Pancreas (tissue), 10 donors: ENCODE measurements around the gene MAMDC2. TPM values are rescaled to one million over a fixed set of nuclear protein-coding genes. Genes with fewer than 3 reads are reported as not detected.

Experiments used
- ATAC-seq, 4 donors: fragments of 200-7000 bp; cut with Tn5 transposase; one replicate each; pipeline versions ENCODE4 v1.8.0 to v1.9.1; 2020; ENCODE audit warnings: mild to moderate bottlenecking in 4 of 4, moderate library complexity in 4 of 4
- DNase-seq, 6 donors: peaks; one replicate each; pipeline ENCODE4 v3.0.0-alpha.2; 2020
- FAIRE-seq: peaks from 2 replicates; lab custom pipeline; 2012; peaks lifted over from hg19 to GRCh38; lab: Jason Lieb, UNC
- H3K27ac ChIP-seq, 4 donors: fragments of 200-600 bp; sonication (generic); 1 replicate in 3 of 4; 2 replicates in 1 of 4; pipeline versions ENCODE4 v1.5.0 to v1.8.0; 2020
- H3K27me3 ChIP-seq, 4 donors: fragments of 200-600 bp; one replicate each; pipeline ENCODE4 v1.8.0; 2021
- H3K36me3 ChIP-seq, 3 donors: fragments of 200-600 bp; sonication (generic) in 1 of 3; one replicate each; pipeline versions ENCODE4 v1.5.0 to v1.8.0; 2020 to 2021
- H3K4me1 ChIP-seq, 3 donors: fragments of 200-600 bp; one replicate each; pipeline ENCODE4 v1.8.0; 2021
- H3K4me3 ChIP-seq, 4 donors: fragments of 200-600 bp; sonication (generic) in 2 of 4; one replicate each; pipeline versions ENCODE4 v1.5.0 to v1.8.0; 2020 to 2021
- H3K9me3 ChIP-seq, 4 donors: fragments of 200-600 bp; one replicate each; pipeline ENCODE4 v1.8.0; 2021
- WGBS, 2 donors: extraction: QIAGEN DNeasy Blood & Tissue Kit; methylation state at CpG; one replicate each; pipeline ENCODE4 v1.1.7; 2013; 5-methylcytosine and 5-hydroxymethylcytosine counted together
- intact Hi-C, 3 donors: fragments of 100-400 bp; cut with DNase I; formaldehyde crosslinking; loops; one replicate each; pipeline versions ENCODE4 v1.11.1 to v1.14.2; 2022
- polyA plus RNA-seq, 2 donors: library from polyadenylated mRNA; stranded (reverse); fragments of 200-250 nt; gene quantifications; one replicate each; pipeline ENCODE4 v1.2.3, GENCODE V29; 2013
- total RNA-seq, 6 donors: library from RNA; stranded (reverse); fragmentation: NEBNext Ultra II Directional in 4 of 6; extraction: Animal tissue kit (Norgen Biotek cat#: 25700) in 4 of 6; gene quantifications; one replicate each; pipeline versions ENCODE4 v1.2.1 to v1.2.4, GENCODE V29; 2021 to 2023
- TF ChIP-seq, protein P1 (sequence below), 4 donors: fragments of 200-600 bp; sonication (generic) in 3 of 4; IDR thresholded peaks; one replicate each; pipeline versions ENCODE4 v1.5.0 to v1.8.0; 2021; ENCODE audit warnings: antibody characterized with exemption in 4 of 4
- donor health status: healthy with polysubstance abuse.
- donor health status: DM: no; HTN: no; CAD: no; lungs with moderate emphysema.
- donor health status: DM: no; HTN: no; CAD: no.
- donor health status: control.
- donor health status: control.
- donor health status: Bipolar disorder and iron deficiency.
- donor health status: DM: yes; HTN: yes; CAD: no.
- donor health status: DM: no; HTN: no; CAD: no.
- donor health status: DM: no; HTN: no; CAD: no.
- donor health status: DM: yes; HTN: yes; CAD: no.

Gene MAMDC2
- total and polyA plus RNA-seq, 8 donors = 0.95 to 4.7 (median 1.3) TPM

DNA sequence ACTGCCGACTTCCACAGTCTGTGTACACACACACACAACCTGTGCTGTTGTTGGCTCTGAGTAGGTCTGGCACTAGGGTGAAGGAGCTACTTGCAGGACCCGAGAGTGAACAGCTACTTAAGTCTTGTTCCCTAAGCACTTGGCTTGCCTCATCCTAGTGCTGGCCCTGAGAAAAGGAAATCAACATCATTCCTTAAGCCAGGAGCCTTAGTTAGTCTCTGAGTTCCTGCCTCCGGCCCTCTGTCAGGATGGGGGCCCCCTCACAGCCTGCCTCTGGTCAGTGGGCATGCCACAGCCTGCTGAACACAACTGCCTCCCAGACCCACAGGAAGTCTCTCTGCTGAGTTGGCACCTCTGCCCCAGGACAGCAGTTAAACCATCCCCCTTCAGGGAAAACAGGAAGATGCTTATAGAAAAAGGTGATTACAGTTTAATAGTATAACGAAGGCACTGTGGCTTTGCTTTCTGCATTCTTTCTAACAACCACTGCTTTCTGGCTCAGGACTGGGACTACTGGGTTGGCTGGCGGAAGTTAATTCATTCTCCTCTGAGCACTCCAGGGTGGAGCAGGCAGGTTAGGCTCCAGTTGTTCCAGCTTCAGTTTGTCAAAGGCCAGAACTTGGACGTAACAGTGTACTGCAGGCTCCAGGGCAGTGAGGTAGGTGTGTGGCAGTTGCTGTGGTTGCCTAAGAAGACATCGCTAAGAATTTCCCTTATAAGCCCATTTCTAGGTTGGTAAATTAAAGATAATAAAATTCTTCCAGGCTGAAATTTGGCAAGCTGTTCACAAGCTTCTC lies 2.8 kb downstream of the MAMDC2 start:
- no peaks in the 10 kb centered on the region for H3K9me3 ChIP-seq
- H3K27ac ChIP-seq = no peak overlapping the region
- FAIRE-seq (no peak), ATAC-seq (no peak), DNase-seq (no peak)
- TF ChIP-seq, protein P1, sequence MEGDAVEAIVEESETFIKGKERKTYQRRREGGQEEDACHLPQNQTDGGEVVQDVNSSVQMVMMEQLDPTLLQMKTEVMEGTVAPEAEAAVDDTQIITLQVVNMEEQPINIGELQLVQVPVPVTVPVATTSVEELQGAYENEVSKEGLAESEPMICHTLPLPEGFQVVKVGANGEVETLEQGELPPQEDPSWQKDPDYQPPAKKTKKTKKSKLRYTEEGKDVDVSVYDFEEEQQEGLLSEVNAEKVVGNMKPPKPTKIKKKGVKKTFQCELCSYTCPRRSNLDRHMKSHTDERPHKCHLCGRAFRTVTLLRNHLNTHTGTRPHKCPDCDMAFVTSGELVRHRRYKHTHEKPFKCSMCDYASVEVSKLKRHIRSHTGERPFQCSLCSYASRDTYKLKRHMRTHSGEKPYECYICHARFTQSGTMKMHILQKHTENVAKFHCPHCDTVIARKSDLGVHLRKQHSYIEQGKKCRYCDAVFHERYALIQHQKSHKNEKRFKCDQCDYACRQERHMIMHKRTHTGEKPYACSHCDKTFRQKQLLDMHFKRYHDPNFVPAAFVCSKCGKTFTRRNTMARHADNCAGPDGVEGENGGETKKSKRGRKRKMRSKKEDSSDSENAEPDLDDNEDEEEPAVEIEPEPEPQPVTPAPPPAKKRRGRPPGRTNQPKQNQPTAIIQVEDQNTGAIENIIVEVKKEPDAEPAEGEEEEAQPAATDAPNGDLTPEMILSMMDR (IDR thresholded peaks at IDR 0.05) = no peak
- no peak overlapping the region for H3K4me3 ChIP-seq
- no peaks in the 10 kb centered on the region for H3K36me3 ChIP-seq
- intact Hi-C loops = no loop called here
- peaks cover 0 to 3% (median 0%) of the 10 kb centered on the region in 3 donors for H3K4me1 ChIP-seq
- H3K27me3 ChIP-seq = no peaks in the 10 kb centered on the region
- WGBS, 2 donors = 74 to 80% methylated on average over 7 of the region's 7 CpGs

DNA sequence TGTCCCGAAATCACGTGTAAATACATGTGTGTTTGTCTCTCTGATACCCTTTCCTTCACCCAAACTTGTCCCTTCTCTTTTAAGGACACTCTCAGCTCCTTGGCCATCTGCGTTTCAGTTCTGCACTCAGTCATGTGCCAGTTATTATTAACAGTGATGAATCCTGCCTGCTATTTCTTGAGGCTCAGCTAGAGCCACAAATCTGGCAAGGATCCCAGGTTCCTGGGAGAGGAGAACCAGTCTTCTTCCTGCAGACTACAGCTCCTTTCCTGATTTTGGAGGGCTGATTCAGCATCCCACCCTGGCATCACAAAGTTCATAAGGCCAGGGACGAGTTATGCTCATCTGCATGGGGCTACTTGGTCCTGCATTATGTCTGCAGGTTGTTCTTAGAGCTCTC lies 5.6 kb downstream of the MAMDC2 start:
- no peak overlapping the region for H3K27ac ChIP-seq
- no peaks in the 10 kb centered on the region for H3K36me3 ChIP-seq
- no peaks in the 10 kb centered on the region for H3K27me3 ChIP-seq
- TF ChIP-seq, protein P1 (IDR thresholded peaks at IDR 0.05) = no peak
- no peaks in the 10 kb centered on the region for H3K9me3 ChIP-seq
- H3K4me3 ChIP-seq = no peak overlapping the region
- ATAC-seq = peak in 1 of 4 donors; percentile 11
- FAIRE-seq = no peak
- WGBS, 2 donors = 71 to 72% methylated on average over 4 of the region's 4 CpGs
- H3K4me1 ChIP-seq = peaks cover 6 to 22% (median 18%) of the 10 kb centered on the region in 3 donors
- peak in 2 of 6 donors; percentile 11 to 56 for DNase-seq
- intact Hi-C loops = no loop called here

DNA sequence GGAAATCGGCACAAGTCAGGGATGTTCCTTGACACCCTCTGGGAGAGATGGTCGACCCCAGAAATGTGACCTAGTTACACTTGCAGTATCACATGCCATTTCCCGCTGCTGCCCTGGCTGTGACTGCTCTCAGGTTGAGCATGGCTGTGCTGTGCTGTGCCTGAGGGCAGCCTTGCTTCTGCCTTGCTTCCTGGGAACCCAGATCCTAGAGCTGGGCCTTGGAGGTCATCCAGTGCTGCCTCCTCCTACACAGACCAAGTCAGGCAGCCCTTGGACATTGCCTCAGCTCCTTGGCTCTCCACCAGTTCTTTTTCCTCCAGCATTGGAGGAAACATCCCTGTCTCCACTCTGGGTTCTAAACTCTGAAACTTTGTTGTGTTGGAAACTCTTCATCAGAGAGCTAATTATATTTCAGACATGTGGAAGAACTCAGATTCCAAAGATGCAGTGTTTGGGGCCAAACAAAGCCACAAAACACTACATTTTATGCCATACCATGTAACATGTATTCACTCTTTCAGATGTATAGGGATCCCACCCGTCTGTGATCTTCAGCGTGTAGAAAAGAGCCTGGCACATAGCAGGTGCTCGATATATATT lies 6.1 kb downstream of the MAMDC2 start:
- DNase-seq (peak in 3 of 6 donors; percentile 21 to 50 (median 39)), ATAC-seq (peak in 3 of 4 donors; percentile 19 to 44 (median 27)), FAIRE-seq (no peak)
- Histone ChIP-seq H3K4me3 (no peak overlapping the region), H3K27me3 (no peaks in the 10 kb centered on the region), H3K36me3 (no peaks in the 10 kb centered on the region), H3K9me3 (no peaks in the 10 kb centered on the region), H3K27ac (no peak overlapping the region), H3K4me1 (peaks cover 6 to 24% (median 19%) of the 10 kb centered on the region in 3 donors)
- TF ChIP-seq, protein P1 (IDR thresholded peaks at IDR 0.05) = no peak
- WGBS, 2 donors = 77 to 85% methylated on average over 6 of the region's 6 CpGs
- intact Hi-C loops = no loop called here

DNA sequence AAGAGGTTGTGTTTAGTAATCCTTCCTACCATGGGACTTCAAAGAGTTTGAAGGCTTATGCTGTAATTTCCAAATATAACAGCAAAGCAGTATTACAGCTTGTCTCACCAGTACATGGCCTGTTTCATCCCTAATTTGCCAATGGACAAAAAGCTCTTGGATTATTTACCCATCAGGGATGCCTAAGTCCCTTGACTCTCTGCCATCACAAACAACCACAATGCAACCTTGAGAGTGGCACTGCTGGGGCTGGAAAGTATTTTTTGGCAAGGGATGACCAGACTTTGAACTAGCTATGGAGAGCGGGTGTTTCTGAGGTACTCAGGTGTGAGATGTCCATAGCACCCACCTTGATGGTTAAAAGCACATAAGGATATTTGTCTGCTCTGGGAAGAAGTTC lies 9.1 kb downstream of the MAMDC2 start:
- ATAC-seq (peak; percentile 62 to 86 (median 80)), DNase-seq (peak in 2 of 6 donors; percentile 55 to 62), FAIRE-seq (no peak)
- no peaks in the 10 kb centered on the region for H3K27me3 ChIP-seq
- H3K9me3 ChIP-seq = no peaks in the 10 kb centered on the region
- intact Hi-C loops = no loop called here
- no peak overlapping the region for H3K27ac ChIP-seq
- 31 to 45% methylated on average over 1 of the region's 1 CpG for WGBS, 2 donors
- no peak overlapping the region for H3K4me3 ChIP-seq
- H3K4me1 ChIP-seq = peaks cover 6 to 24% (median 19%) of the 10 kb centered on the region in 3 donors
- TF ChIP-seq, protein P1 (IDR thresholded peaks at IDR 0.05) = no peak
- no peaks in the 10 kb centered on the region for H3K36me3 ChIP-seq
